ENCODE measurements around the gene SUGP1.

GRCh38 chr19:19303411-19303810 is 16.9 kb downstream of the SUGP1 start:
- TF ChIP-seq USF2 (IDR thresholded peaks at IDR 0.05; ENCODE audit: borderline replicate concordance, low read depth, low read length): no peak
- TF ChIP-seq GABPA (IDR thresholded peaks at IDR 0.05; ENCODE audit: low read depth): no peak
- no peak for TF ChIP-seq CTCF (IDR thresholded peaks at IDR 0.05)
- TF ChIP-seq TCF12 (IDR thresholded peaks at IDR 0.05): no peak
- no peak for TF ChIP-seq POLR2AphosphoS5 (IDR thresholded peaks at IDR 0.05; ENCODE audit: low read depth, low read length)
- no peak for TF ChIP-seq EZH2phosphoT487 (IDR thresholded peaks at IDR 0.05; ENCODE audit: borderline replicate concordance, low read depth)
- TF ChIP-seq MXI1 (IDR thresholded peaks at IDR 0.05; ENCODE audit: low read depth, low read length): no peak
- TF ChIP-seq MEF2A (IDR thresholded peaks at IDR 0.05; ENCODE audit: borderline replicate concordance, low read depth): no peak
- TF ChIP-seq RXRA (IDR thresholded peaks at IDR 0.05; ENCODE audit: borderline replicate concordance, low read depth): no peak
- TF ChIP-seq SIN3A (IDR thresholded peaks at IDR 0.05; ENCODE audit: borderline replicate concordance, low read depth, low read length): no peak
